Measurements from ENCODE around the gene KANSL2. TPM values are rescaled to one million over a fixed set of nuclear protein-coding genes. Genes with fewer than 3 reads are reported as not detected.
A peak's percentile ranks its signal among the peaks of the same experiment; 100 is the strongest.
"Not testable (repeated sequence)": the region's sequence is repeated elsewhere in the genome, so short reads cannot be mapped to it uniquely, and the experiment has no call there.

KANSL2 gene
- total RNA-seq, 2 experiments from 2014 or later, result 45.9 to 47.3 TPM

- DNase-seq, result no peak
- H3K27ac Mint-ChIP-seq, result no peak overlapping the region
- no peaks in the 10 kb centered on the region for H3K9me3 Mint-ChIP-seq
- peaks cover 42% of the 10 kb centered on the region for H3K4me1 Mint-ChIP-seq (ENCODE audit: low read depth)
- peaks cover 36% of the 10 kb centered on the region for H3K36me3 Mint-ChIP-seq (ENCODE audit: low read depth)
- H3K4me3 Mint-ChIP-seq, result peak overlapping the region; percentile 6
- POLR2A ChIA-PET, result interaction anchor here (0.5 to 3.8 kb wide), 8 partner anchors 8 to 585 kb away, joined by 3 to 41 read pairs (median 8); partner anchors contain the start of gene CCNT1
- intact Hi-C loops (cut with micrococcal nuclease), result no loop called here
- no peaks in the 10 kb centered on the region for H3K27me3 Mint-ChIP-seq
- ATAC-seq, result no peak
- CTCF ChIA-PET, result no interaction called here
- no peak for TF ChIP-seq CTCF (IDR thresholded peaks at IDR 0.05)
Observed at GRCh38 chr12:48683534-48683933, 1.5 kb upstream of the KANSL2 start.

GRCh38 chr12:48682927-48683326 lies 889 bp upstream of the KANSL2 start:
- ChIA-PET POLR2A (interaction anchor here (0.7 to 3.8 kb wide), 10 partner anchors 9 to 586 kb away, joined by 3 to 41 read pairs (median 6); partner anchors contain the start of gene CCNT1), CTCF (interaction anchor here (0.8 to 1.5 kb wide), 6 partner anchors 9 to 208 kb away, joined by 3 read pairs; no protein-coding TSS in a partner anchor)
- intact Hi-C loops (cut with micrococcal nuclease), result no loop called here
- H3K36me3 Mint-ChIP-seq (ENCODE audit: low read depth), result peaks cover 35% of the 10 kb centered on the region
- DNase-seq (no peak), ATAC-seq (no peak)
- H3K27me3 Mint-ChIP-seq, result no peaks in the 10 kb centered on the region
- peak overlapping the region; percentile 99 for H3K4me3 Mint-ChIP-seq
- TF ChIP-seq CTCF (IDR thresholded peaks at IDR 0.05), result no peak
- peaks cover 44% of the 10 kb centered on the region for H3K4me1 Mint-ChIP-seq (ENCODE audit: low read depth)
- no peaks in the 10 kb centered on the region for H3K9me3 Mint-ChIP-seq
- H3K27ac Mint-ChIP-seq, result peak overlapping the region; percentile 37

- H3K9me3 Mint-ChIP-seq; ATAC-seq; DNase-seq; intact Hi-C loops (cut with micrococcal nuclease); H3K27me3 Mint-ChIP-seq: not testable (repeated sequence)
- Mint-ChIP-seq H3K4me1 (ENCODE audit: low read depth) (peaks cover 44% of the 10 kb centered on the region), H3K4me3 (peak overlapping the region; percentile 99), H3K27ac (peak overlapping the region; percentile 96), H3K36me3 (ENCODE audit: low read depth) (peaks cover 36% of the 10 kb centered on the region)
- CTCF ChIA-PET, result interaction anchor here (0.8 to 1.5 kb wide), 7 partner anchors 9 to 209 kb away, joined by 3 read pairs; no protein-coding TSS in a partner anchor
- POLR2A ChIA-PET, result interaction anchor here (0.8 to 3.8 kb wide), 11 partner anchors 8 to 133 kb away, joined by 3 to 41 read pairs (median 9); partner anchors contain the start of gene CCNT1
Observed at GRCh38 chr12:48682533-48682905, 481 bp upstream of the KANSL2 start.

GRCh38 chr12:48681399-48681709 lies 684 bp downstream of the KANSL2 start:
- peak overlapping the region; percentile 99 for H3K4me3 Mint-ChIP-seq
- intact Hi-C loops (cut with micrococcal nuclease), result no loop called here
- POLR2A ChIA-PET, result interaction anchor here (0.7 to 3.8 kb wide), 10 partner anchors 9 to 848 kb away, joined by 3 to 41 read pairs (median 10); partner anchors contain the start of gene CCNT1

GRCh38 chr12:48680861-48681260 lies 1.2 kb downstream of the KANSL2 start:
- Mint-ChIP-seq H3K27me3 (no peaks in the 10 kb centered on the region), H3K4me3 (peak overlapping the region; percentile 99), H3K9me3 (no peaks in the 10 kb centered on the region), H3K4me1 (ENCODE audit: low read depth) (peaks cover 45% of the 10 kb centered on the region), H3K27ac (peak overlapping the region; percentile 96), H3K36me3 (ENCODE audit: low read depth) (peaks cover 49% of the 10 kb centered on the region)
- no peak for TF ChIP-seq CTCF (IDR thresholded peaks at IDR 0.05)
- intact Hi-C loops (cut with micrococcal nuclease), result no loop called here
- DNase-seq (no peak), ATAC-seq (no peak)
- ChIA-PET CTCF (no interaction called here), POLR2A (interaction anchor here (3.1 to 3.8 kb wide), 2 partner anchors 9 to 35 kb away, joined by 34 to 41 read pairs; partner anchors contain the start of gene CCNT1)

More at GRCh38 chr12:48681399-48681709, 684 bp downstream of the KANSL2 start:
- CTCF ChIA-PET, result interaction anchor here (0.6 to 1.5 kb wide), 4 partner anchors 28 to 1474 kb away, joined by 3 read pairs; no protein-coding TSS in a partner anchor
- Mint-ChIP-seq H3K36me3 (ENCODE audit: low read depth) (peaks cover 46% of the 10 kb centered on the region), H3K4me1 (ENCODE audit: low read depth) (peaks cover 47% of the 10 kb centered on the region), H3K27me3 (no peaks in the 10 kb centered on the region), H3K27ac (peak overlapping the region; percentile 96), H3K9me3 (no peaks in the 10 kb centered on the region)
- no peak for ATAC-seq
- no peak for TF ChIP-seq CTCF (IDR thresholded peaks at IDR 0.05)
- DNase-seq, result no peak

All from activated CD8-positive, alpha-beta T cell treated with anti-CD3 and anti-CD28 coated beads for 36 hours (primary cell).